ENCODE results near the gene WARS2. TPM values are rescaled to one million over a fixed set of nuclear protein-coding genes. Genes with fewer than 3 reads are reported as not detected.

WARS2 gene
- total and polyA plus RNA-seq, 7 donors = 3.4 to 10.8 (median 7.8) TPM

GRCh38 chr1:119032986-119033385, 107.5 kb downstream of the WARS2 start:
- no peak overlapping the region for H3K27ac ChIP-seq
- no peak overlapping the region for H3K4me3 ChIP-seq
- no peak for ATAC-seq
- H3K4me1 ChIP-seq = no peaks in the 10 kb centered on the region
- TF ChIP-seq CTCF (IDR thresholded peaks at IDR 0.05) = no peak
- intact Hi-C loops (cut with DNase I) = no loop called here
- 94 to 97% (median 96%) methylated on average over 22 of the region's 22 CpGs for WGBS, 3 donors
- H3K27me3 ChIP-seq (ENCODE audit: insufficient read depth in 3 of 3, low read length in 2 of 3) = no peaks in the 10 kb centered on the region
- H3K36me3 ChIP-seq (ENCODE audit: insufficient read depth in 1 of 2, low read depth in 1 of 2) = peaks cover 0 to 21% of the 10 kb centered on the region in 2 donors
- H3K9me3 ChIP-seq = no peaks in the 10 kb centered on the region
- no peak for DNase-seq

- H3K27me3 ChIP-seq (ENCODE audit: insufficient read depth in 3 of 3, low read length in 2 of 3) = no peaks in the 10 kb centered on the region
- H3K4me3 ChIP-seq = no peak overlapping the region
- TF ChIP-seq CTCF (IDR thresholded peaks at IDR 0.05) = no peak
- H3K36me3 ChIP-seq (ENCODE audit: insufficient read depth in 1 of 2, low read depth in 1 of 2) = peaks cover 0 to 8% of the 10 kb centered on the region in 2 donors
- DNase-seq = no peak
- intact Hi-C loops (cut with DNase I) = no loop called here
- no peaks in the 10 kb centered on the region for H3K4me1 ChIP-seq
- no peak for ATAC-seq
- H3K27ac ChIP-seq = no peak overlapping the region
- 95 to 100% (median 100%) methylated on average over 1 of the region's 1 CpG for WGBS, 3 donors
- H3K9me3 ChIP-seq = no peaks in the 10 kb centered on the region
These were observed 112.7 kb downstream of the WARS2 start for GRCh38 chr1:119027759-119028158.

- no peaks in the 10 kb centered on the region for H3K4me1 ChIP-seq
- no peak for TF ChIP-seq CTCF (IDR thresholded peaks at IDR 0.05)
- H3K27me3 ChIP-seq (ENCODE audit: insufficient read depth in 3 of 3, low read length in 2 of 3) = no peaks in the 10 kb centered on the region
- WGBS, 3 donors = 93 to 97% (median 96%) methylated on average over 5 of the region's 5 CpGs
- DNase-seq = no peak
- intact Hi-C loops (cut with DNase I) = no loop called here
- H3K4me3 ChIP-seq = no peak overlapping the region
- H3K27ac ChIP-seq = no peak overlapping the region
- no peak for ATAC-seq
- no peaks in the 10 kb centered on the region for H3K36me3 ChIP-seq (ENCODE audit: insufficient read depth in 1 of 2, low read depth in 1 of 2)
- no peaks in the 10 kb centered on the region for H3K9me3 ChIP-seq
These were observed 113.5 kb downstream of the WARS2 start for GRCh38 chr1:119026956-119027355.

- TF ChIP-seq CTCF (IDR thresholded peaks at IDR 0.05) = no peak
- Histone ChIP-seq H3K4me1 (no peaks in the 10 kb centered on the region), H3K36me3 (ENCODE audit: insufficient read depth in 1 of 2, low read depth in 1 of 2) (no peaks in the 10 kb centered on the region), H3K27me3 (ENCODE audit: insufficient read depth in 3 of 3, low read length in 2 of 3) (no peaks in the 10 kb centered on the region), H3K4me3 (no peak overlapping the region), H3K27ac (no peak overlapping the region), H3K9me3 (no peaks in the 10 kb centered on the region)
- ATAC-seq (no peak), DNase-seq (no peak)
- intact Hi-C loops (cut with DNase I) = no loop called here
- 93 to 99% (median 99%) methylated on average over 2 of the region's 2 CpGs for WGBS, 3 donors
These were observed 124.9 kb downstream of the WARS2 start for GRCh38 chr1:119015547-119015946.

GRCh38 chr1:119012383-119012782, 128.1 kb downstream of the WARS2 start:
- no peak for ATAC-seq
- intact Hi-C loops (cut with DNase I) = no loop called here
- 88 to 89% (median 89%) methylated on average over 5 of the region's 5 CpGs for WGBS, 3 donors

More at GRCh38 chr1:119012383-119012782, 128.1 kb downstream of the WARS2 start:
- no peak for DNase-seq
- no peak for TF ChIP-seq CTCF (IDR thresholded peaks at IDR 0.05)
- no peaks in the 10 kb centered on the region for H3K9me3 ChIP-seq
- H3K36me3 ChIP-seq (ENCODE audit: insufficient read depth in 1 of 2, low read depth in 1 of 2) = no peaks in the 10 kb centered on the region
- H3K4me1 ChIP-seq = no peaks in the 10 kb centered on the region
- H3K27ac ChIP-seq = no peak overlapping the region
- H3K4me3 ChIP-seq = no peak overlapping the region
- peaks cover 0 to 9% (median 0%) of the 10 kb centered on the region in 3 donors for H3K27me3 ChIP-seq (ENCODE audit: insufficient read depth in 3 of 3, low read length in 2 of 3)
